GM19025 (cell line): ENCODE results near the gene LEF1.
"Not testable (repeated sequence)": the region's sequence is repeated elsewhere in the genome, so short reads cannot be mapped to it uniquely, and the experiment has no call there.

Experiments used
- ATAC-seq: cut with Tn5 transposase; IDR thresholded peaks from one replicate; pipeline ENCODE4 v1.9.1; 2021; ENCODE audit warnings: mild to moderate bottlenecking, low read depth, moderate library complexity; ENCODE audit not compliant: unreplicated experiment

Gene LEF1

DNA sequence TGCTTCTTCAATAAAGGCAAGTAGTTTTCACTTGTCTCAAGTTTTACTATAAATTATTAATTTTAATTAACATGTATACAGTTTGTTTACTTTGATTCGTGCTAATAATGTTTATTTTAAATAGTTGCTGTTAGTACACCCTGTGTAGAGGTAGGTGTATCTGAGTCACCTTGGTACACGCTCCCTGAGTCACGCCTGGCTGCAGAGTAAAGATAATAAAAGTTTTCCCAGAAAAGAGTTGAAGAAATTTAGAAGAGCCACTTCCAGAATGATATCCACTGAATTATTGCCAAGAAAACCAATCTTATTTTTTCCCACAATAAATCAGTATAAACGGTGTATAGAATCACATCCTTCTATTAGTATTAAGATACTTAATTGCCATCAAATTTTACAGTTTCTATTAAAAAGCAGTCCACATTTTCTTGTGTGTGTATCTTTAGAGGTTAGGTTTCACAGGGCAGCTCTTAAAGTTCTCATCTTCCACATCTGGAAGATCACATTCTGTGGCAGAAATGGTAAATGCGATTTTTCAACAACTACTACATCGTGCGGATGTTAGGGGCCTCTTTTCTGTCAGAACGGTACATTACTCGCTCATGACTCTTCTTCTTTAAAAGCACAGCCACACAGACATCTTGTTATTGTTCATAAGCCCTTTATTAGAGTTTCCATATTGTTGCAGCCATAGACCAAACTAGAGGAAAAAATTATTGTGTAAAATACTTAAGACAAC lies 123.6 kb downstream of the LEF1 start:
- no peak for ATAC-seq

DNA sequence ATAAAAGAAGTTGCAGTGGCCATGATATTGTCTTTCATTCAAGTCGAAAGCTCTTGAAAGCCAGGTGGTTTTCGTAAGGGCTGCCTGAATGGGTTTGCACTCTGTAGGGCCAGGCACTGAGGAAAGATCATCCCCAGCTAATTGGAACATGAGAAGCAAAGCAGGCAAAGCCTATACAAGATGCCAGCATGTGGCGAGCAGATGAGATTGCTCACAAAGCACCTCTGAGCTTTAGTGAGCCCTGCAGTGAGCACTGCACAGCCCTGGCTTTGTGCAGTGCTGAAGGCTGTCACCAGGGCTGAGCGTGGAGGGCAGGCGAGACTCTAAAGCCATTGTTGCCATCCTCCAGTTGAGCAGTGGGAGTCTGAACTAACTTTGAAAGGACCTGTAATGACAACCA lies 125.2 kb downstream of the LEF1 start:
- ATAC-seq = no peak

GRCh38 chr4:108042927-108043326 lies 125.8 kb downstream of the LEF1 start:
- ATAC-seq = no peak

- ATAC-seq = no peak
Measured at GRCh38 chr4:108037884-108038283, 130.8 kb downstream of the LEF1 start.

DNA sequence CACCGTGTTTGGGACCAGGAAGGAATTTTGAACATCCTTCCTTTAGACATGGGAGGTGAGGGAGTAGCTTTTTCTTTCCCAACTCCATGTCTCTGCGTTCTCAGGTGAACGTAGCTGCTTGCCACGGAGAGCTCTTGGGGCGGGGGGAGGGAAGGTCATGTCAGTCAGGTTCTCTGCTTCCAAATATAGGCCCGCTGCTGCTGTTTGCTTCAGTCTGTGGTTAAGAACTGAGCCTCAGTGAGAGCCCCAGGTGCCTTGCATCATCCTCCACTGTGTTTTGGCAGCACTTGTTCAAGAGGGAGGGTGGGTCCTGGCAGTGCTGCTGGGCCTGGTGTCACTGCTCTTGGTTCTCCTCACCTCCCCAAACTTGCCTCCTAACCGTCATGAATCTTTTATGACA lies 132.5 kb downstream of the LEF1 start:
- ATAC-seq = peak; percentile 98

GRCh38 chr4:108035691-108036090 lies 133.0 kb downstream of the LEF1 start:
- ATAC-seq = peak; percentile 32

DNA sequence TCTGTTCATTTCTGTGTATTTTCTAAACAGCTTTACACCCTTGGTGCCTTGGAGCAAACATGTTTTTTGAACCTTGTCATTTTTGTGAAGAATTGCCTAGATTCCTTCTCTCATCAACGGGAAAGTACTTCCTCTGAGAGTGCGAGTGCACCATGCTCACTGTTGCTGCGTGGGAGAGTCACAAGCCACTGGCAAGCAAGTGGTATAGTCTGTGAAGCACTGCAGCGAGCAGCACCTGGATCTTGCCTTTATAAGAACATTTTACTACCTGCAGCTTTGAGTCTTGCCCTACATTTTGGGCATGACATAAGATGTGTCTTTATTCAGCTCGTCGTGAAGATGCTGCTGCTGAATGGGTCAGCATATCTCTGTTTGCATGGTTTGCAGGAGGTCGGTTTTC lies 134.2 kb downstream of the LEF1 start:
- ATAC-seq = no peak

DNA sequence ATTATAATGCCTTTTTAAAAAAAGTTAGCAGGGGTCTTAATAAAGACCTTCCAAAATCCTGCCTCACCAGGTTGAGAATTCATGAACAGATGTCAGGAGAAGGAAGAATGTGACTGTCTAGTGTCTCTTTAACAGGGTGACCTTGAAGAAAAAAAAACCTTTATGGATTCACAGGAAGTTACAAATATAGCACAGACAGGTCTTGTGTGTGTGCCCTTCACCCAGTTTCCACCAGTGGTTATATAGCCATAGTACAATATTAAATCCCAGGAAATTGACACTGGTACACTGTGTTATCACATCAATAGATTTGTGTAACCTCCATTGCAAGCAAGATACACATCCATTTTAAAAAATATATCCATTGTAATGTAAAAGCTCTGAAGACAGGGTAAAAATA lies 135.4 kb downstream of the LEF1 start:
- no peak for ATAC-seq

DNA sequence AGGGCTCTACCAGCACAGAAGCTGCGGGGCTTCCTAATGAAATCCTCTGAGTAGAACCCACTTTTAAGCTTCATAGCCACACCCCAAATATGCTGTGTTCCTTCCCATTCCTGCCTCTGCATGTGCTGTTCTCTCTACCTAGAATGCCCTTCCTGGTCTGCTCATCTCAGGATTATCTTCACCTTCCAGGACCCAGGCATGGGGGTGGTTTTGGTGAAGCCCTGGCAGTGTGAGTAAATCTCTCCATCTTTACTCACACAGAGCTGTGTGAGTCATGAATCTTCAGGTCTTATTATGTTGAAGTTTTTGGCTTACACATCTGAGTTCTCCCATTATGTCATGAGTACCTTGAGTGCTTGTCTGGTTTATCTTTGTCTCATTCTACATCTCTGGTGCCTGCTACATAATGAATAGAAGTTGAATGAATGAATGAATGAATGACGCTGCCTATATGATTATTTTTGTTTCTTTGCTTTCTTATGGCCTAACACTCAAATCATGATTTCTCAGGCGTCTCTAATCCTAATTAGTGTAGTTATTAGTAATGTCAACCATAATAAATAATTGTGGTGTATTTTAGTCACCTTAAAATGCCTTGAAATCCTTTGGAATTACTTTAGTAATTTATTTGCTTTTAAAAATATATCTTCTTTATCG lies 137.2 kb downstream of the LEF1 start:
- no peak for ATAC-seq

DNA sequence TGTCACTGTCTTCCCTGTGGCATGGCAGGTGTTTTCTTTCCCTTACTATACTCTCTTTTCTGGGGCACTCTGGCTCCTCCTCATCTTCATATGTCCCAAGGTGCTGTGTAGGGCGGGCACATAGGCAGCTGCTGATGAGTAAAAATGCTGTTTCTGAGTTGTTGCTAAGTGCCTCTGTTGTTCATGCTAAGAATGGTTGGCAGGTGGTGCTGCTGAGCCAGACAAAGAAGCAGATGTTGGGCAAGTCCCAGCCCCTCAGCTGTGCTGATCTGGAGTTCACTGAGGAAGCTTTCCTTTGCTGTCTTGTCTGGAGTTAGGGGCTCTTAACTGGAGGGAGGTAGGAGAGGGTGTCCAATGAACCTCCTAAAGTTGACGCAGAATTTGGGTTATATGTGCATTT lies 138.4 kb downstream of the LEF1 start:
- peak; percentile 96 for ATAC-seq

DNA sequence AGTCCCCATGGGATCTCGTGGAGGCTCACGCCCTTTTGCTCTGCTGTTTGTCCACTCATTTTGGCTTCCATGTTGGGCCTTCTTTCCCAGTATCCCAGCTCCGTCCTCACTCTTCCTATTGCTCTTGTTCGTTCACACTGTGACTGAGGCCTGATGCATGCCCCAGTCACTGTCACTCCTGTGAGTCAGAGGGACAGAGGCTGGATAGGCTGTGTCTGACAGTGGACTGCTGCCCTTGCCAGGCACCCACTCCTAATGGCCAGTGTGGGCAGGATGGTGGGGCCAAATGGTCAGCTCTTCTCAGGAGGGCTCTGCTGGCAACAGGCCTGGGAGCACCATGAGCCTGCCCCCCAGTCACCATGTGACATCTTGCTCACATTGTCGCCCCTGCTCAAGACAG lies 139.0 kb downstream of the LEF1 start:
- ATAC-seq = no peak

DNA sequence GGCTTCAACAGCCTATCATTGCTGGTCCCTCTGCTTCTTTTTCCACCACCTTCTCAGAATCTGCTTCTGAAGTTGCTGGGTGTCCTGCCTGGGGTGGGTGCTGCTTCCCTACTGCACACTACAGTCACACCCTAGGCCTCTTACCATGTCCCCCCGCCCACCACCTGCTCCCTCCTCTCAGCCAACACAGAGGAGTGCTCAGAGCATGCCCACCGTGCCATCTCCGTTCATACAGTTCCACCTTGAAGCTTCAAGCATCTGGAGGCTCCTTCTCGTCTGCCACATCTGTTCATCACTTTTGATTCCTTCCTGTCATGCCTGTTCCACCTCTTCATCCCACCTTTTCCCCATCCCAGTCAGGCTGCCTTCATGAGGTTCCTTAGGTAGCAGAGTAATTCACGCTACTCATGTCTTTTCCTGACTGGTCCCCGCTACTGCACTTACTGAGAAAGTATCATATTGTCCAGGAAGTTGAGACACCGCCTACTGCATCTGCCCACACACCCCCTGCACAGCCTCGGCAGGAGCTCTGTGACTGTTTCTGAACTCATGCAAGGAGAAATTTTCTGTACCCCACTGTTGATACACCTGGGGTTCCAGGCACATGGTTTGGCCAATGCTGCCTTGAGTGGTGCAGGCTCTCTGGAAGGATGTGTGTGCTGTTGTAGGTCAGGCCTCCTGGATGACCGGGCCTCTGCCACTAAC lies 139.6 kb downstream of the LEF1 start:
- ATAC-seq = no peak

DNA sequence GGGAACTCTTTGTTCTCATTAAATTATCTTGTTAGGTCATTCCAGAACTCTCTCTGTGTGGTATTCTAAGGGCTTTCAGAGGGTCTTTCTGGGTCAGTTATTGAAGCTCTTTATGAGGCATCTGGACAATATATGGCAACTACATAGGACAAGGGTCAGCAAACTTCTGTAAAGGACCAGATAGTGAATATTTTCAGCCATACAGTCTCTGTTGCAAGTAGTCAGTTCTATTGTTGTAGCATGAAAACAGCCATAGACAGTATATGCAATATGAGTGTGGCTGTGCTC lies 143.9 kb downstream of the LEF1 start:
- ATAC-seq = no peak

DNA sequence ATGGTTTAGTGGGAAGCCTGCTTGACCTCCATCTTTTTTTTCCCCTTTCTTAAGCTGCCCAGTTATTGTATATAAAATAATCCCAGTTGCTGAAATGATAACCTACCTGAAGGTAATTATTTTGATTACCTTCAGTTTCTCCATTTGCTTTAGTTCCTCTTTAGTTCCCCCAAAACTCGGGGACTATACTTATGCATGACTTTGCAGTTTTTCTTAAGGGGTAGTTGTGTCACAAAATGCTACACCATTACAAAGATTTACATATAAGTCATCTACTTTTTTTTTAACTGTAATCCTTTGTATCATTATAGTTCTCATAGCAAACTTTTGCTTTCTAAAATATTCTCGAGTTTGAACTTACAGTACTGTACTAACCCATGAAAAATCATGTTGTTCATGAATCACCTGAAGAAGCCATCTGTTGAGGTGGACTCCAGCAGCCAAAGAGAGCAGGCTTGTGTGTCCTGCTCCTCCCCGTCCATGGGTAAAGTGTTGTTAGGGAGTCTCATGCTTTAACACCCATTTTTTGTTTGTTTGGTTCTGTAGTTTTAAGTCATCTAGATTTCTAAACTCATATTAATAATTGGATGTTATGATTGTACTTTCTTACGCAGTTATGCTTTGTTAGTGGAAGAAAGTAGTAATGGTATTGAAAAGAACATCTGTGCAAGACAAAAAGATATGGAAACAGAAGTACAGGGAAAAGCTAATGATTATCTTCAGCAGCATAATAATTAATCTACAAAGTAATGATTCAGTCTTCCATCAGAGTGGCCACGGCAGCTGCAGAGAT lies 144.5 kb downstream of the LEF1 start:
- ATAC-seq = no peak

DNA sequence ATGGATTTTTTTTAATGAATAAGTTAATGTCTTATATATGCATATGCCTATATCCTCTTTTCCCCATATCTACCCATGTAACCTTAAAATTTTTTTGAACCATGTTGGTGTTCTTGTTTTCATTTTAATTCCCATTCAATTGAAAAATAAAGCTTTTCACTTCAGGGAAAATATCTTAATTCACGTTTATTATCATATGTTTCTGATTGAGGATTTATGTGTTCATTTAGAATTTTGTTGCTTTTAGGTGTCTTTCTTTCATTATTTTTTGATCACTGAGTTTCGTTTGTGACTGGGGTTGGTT lies 149.9 kb downstream of the LEF1 start:
- no peak for ATAC-seq

DNA sequence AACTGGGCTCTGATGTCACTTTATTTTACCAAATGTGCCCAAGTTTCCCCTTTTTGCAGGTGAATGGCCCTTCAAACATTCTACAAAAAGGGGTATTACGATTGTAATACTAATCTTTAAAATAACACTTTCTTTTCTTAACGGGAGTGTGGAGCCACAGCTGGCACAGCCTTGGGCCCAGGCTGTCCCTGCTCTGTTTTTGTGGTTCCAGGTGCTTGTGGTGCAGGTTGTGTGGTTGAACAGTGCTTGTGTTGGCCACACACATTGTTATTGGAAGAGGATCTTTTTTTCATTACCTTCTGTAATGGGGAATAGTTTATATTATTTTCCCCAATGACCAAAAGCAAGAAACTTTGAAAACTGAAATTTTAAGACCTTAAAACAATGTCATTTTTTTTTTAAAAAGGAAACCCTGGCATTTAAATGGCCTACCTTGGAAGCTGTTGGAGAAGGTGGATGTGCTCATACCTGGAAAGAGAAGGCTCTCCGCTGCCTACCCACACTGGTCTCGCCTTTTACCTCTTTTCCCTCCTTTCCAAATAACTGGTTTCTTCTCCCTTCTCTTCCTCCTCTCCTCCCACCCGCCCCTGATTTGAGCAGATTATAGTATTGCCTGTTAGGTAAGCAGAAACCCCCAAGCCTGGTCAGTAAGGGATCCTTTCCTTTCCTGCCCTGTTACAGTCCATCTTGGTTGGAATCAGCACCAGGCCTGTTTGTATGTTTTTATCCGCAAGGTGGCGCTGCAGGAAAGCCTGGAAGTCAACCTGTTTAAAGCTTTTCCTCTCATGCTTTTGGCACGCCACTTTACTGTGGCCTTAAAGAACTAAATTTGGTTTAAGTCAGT lies 150.5 kb downstream of the LEF1 start:
- ATAC-seq = peak; percentile 75

- ATAC-seq = no peak
Measured at GRCh38 chr4:108013955-108014354, 154.8 kb downstream of the LEF1 start.

DNA sequence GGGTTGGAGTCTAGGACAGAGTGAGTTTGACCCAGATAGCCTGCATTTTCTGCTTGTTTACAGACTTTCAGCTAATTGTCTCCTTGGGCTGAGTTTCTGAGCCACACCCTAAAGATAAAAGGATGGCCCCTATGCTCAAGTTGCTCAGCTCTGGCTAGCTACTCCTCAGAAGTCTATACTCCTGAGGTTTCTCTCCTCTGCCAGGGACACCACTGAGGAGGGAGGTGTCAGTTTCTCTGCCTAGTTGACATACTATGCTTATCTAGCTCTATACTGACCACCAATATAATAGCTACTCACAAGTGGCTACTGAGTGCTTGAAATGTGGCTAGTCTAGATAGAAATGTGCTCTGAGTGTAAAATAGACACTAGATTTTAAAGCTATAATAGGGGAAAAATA lies 155.4 kb downstream of the LEF1 start:
- ATAC-seq = no peak

GRCh38 chr4:108012382-108012781 lies 156.3 kb downstream of the LEF1 start:
- ATAC-seq = not testable (repeated sequence)

GRCh38 chr4:108010167-108010566 lies 158.6 kb downstream of the LEF1 start:
- no peak for ATAC-seq
